HG03378 (cell line): ENCODE results near the gene ADA.
"Not testable (repeated sequence)": the region's sequence is repeated elsewhere in the genome, so short reads cannot be mapped to it uniquely, and the experiment has no call there.

ENCODE experiments used
- ATAC-seq: cut with Tn5 transposase; IDR thresholded peaks from one replicate; pipeline ENCODE4 v1.9.1; 2021; ENCODE audit warnings: mild to moderate bottlenecking, moderate library complexity; ENCODE audit not compliant: unreplicated experiment

The ADA gene

GRCh38 chr20:44651684-44652423 lies at the start of gene ADA:
TSS of gene ADA (minus strand) at chr20:44651699. CDS start at chr20:44651607, 92 bp downstream.
- peak; percentile 27 for ATAC-seq

- ATAC-seq, result no peak
These were observed 48.8 kb upstream of the ADA start for GRCh38 chr20:44700306-44700705.

GRCh38 chr20:44698351-44698750 lies 46.9 kb upstream of the ADA start:
- no peak for ATAC-seq

GRCh38 chr20:44697041-44697440 lies 45.5 kb upstream of the ADA start:
- ATAC-seq, result not testable (repeated sequence)

GRCh38 chr20:44696315-44696714 lies 44.8 kb upstream of the ADA start:
- no peak for ATAC-seq

GRCh38 chr20:44695674-44696300 lies 44.3 kb upstream of the ADA start:
- ATAC-seq, result no peak

- ATAC-seq, result no peak
These were observed 43.8 kb upstream of the ADA start for GRCh38 chr20:44695295-44695673.

- ATAC-seq, result no peak
These were observed 42.7 kb upstream of the ADA start for GRCh38 chr20:44694159-44694558.

- ATAC-seq, result no peak
These were observed 42.1 kb upstream of the ADA start for GRCh38 chr20:44693627-44694026.

GRCh38 chr20:44692932-44693480 lies 41.5 kb upstream of the ADA start:
- ATAC-seq, result no peak

- ATAC-seq, result no peak
These were observed 40.2 kb upstream of the ADA start for GRCh38 chr20:44691424-44692423.

- no peak for ATAC-seq
These were observed 39.4 kb upstream of the ADA start for GRCh38 chr20:44690781-44691423.

- ATAC-seq, result no peak
These were observed 38.3 kb upstream of the ADA start for GRCh38 chr20:44689809-44690208.

GRCh38 chr20:44688053-44688625 lies 36.6 kb upstream of the ADA start:
- ATAC-seq, result no peak

GRCh38 chr20:44686934-44687333 lies 35.4 kb upstream of the ADA start:
- ATAC-seq, result no peak

- no peak for ATAC-seq
These were observed 32.8 kb upstream of the ADA start for GRCh38 chr20:44684047-44684967.

GRCh38 chr20:44683263-44684046 lies 32.0 kb upstream of the ADA start:
- no peak for ATAC-seq

GRCh38 chr20:44681796-44682566 lies 30.5 kb upstream of the ADA start:
- ATAC-seq, result no peak
